MV-4-11 (cell line): Measurements from ENCODE around the gene PELI2.

ENCODE experiments used
- DNase-seq: peaks from one replicate; lab custom pipeline; 2025; lab: John Stamatoyannopoulos, UW

The PELI2 gene

GRCh38 chr14:56119201-56119981, 1.2 kb downstream of the PELI2 start:
- DNase-seq, result peak; percentile 13

- peak; percentile 15 for DNase-seq
These were observed 2.0 kb downstream of the PELI2 start for GRCh38 chr14:56120091-56120691.

- no peak for DNase-seq
These were observed 3.6 kb downstream of the PELI2 start for GRCh38 chr14:56121816-56122215.

GRCh38 chr14:56122301-56122700, 4.1 kb downstream of the PELI2 start:
- peak; percentile 46 for DNase-seq

GRCh38 chr14:56124327-56124726, 6.1 kb downstream of the PELI2 start:
- no peak for DNase-seq

- no peak for DNase-seq
These were observed 7.8 kb downstream of the PELI2 start for GRCh38 chr14:56125772-56126636.

- DNase-seq, result no peak
These were observed 8.4 kb downstream of the PELI2 start for GRCh38 chr14:56126637-56126913.

- no peak for DNase-seq
These were observed 8.9 kb downstream of the PELI2 start for GRCh38 chr14:56127156-56127555.

GRCh38 chr14:56129092-56129491, 10.9 kb downstream of the PELI2 start:
- DNase-seq, result no peak

- peak; percentile 80 for DNase-seq
These were observed 11.7 kb downstream of the PELI2 start for GRCh38 chr14:56129933-56130332.

GRCh38 chr14:56131004-56131864, 13.0 kb downstream of the PELI2 start:
- DNase-seq, result no peak

- peak; percentile 9 for DNase-seq
These were observed 13.9 kb downstream of the PELI2 start for GRCh38 chr14:56131865-56132833.

- no peak for DNase-seq
These were observed 15.3 kb downstream of the PELI2 start for GRCh38 chr14:56133547-56133946.

GRCh38 chr14:56135001-56135400, 16.8 kb downstream of the PELI2 start:
- no peak for DNase-seq

- no peak for DNase-seq
These were observed 17.5 kb downstream of the PELI2 start for GRCh38 chr14:56135668-56136067.

GRCh38 chr14:56136571-56137452, 18.6 kb downstream of the PELI2 start:
- no peak for DNase-seq

GRCh38 chr14:56137453-56137807, 19.2 kb downstream of the PELI2 start:
- peak; percentile 36 for DNase-seq

- no peak for DNase-seq
These were observed 19.6 kb downstream of the PELI2 start for GRCh38 chr14:56137849-56138248.

GRCh38 chr14:56138928-56139327, 20.7 kb downstream of the PELI2 start:
- no peak for DNase-seq

GRCh38 chr14:56142314-56142713, 24.1 kb downstream of the PELI2 start:
- no peak for DNase-seq
